HG02610 (cell line): ENCODE measurements around the gene GDF9.
A peak's percentile ranks its signal among the peaks of the same experiment; 100 is the strongest.
"Not testable (repeated sequence)": the region's sequence is repeated elsewhere in the genome, so short reads cannot be mapped to it uniquely, and the experiment has no call there.

Source experiments
- ATAC-seq: cut with Tn5 transposase; IDR thresholded peaks from one replicate; pipeline ENCODE4 v1.9.1; 2021; ENCODE audit warnings: mild to moderate bottlenecking, moderate library complexity; ENCODE audit not compliant: unreplicated experiment

Gene GDF9

DNA sequence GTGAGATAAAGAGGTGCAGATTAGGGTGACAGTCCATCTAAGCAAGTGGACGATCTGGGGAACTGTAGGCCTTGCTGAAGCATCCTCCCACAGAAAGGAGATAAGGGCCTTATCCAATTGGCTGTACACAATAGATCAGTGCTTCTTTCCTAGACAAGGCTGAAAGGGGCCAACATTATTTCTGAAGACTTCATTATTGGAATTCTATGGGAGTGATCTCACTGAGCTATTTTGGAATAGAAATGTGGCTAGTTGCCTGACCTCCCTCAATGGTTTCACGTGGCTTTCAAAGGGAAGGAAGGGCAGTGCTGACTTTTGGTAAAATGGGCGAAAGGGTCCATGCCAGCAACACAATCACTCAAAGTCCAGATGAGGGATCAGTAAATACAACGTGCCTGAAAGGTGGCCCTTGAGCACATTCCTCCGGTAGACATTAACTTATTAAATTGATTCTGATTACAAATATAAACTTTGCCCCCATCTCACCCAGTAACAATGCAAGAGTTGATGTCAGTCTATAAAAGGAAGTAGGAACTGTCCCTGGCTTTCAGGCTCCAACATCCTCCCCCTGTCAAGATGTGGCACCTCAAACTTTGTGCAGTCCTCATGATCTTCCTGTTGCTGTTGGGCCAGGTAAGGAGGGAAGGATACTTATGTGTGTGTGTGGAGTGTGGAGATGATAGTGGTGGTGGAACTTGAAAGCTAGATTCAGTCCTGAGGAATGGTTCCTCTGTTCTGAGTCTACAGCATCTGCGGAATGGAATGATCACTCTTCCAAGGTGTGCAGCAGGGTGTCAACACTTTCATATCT, 7.1 kb upstream of the GDF9 start, which contains the start of gene LEAP2:
Gene LEAP2 (plus strand): TSS at position 550 of the 811 bp plus-strand sequence. CDS start 27 bp downstream, at position 577.
- ATAC-seq = no peak

DNA sequence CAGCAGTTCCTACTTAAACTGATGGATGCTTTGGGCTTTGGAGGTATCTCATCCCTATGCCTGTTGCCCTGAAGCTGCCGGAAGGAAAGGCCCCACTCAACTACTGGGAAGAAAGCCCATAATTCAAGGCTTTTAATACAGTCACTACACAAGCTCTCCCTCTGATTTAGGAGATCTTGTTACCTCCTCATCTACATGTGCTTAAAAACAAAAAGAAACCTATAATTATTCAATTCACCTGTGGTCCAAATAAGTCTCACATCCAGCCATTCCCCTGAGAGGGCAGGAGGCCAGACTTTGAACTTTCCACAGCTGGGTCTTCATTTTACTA, 6.5 kb upstream of the GDF9 start:
- ATAC-seq = no peak

DNA sequence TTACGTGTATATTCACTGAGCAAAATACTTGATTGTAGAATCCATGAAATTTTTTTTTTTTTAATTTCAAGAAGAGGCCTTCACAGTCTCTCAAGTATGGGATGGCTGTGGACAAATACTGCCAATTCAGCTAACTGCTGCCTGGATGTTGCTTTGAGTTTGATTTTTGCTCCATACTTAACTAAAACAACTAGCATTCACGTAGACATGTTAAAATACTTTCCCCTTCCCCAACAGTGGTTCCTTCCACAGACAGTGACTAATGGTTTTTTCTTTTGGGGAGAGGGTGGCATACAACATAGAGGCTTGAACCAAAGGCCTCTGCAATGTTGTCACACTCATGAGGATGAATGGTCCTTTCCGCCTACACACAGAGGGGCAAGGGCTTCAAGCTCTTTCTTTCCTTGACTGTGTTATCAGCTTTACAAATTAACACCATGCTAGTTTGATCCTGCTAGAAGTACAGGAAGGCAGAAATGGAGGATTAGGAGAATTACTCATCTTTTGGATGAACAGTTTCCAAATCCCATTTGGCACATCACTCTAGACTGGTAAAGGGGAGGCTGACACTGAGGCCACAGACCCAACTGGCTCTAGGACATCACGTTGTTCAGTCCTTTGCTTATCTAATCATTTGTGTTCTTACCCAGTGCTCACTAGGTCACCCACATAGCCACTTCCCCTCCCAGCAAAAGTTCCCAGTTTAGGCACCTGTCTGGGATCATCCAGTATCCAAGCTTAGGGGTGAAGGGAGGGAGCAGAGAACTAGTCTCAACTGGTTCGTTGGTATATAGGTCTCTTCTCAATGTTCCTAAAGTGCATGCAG, 5.4 kb upstream of the GDF9 start:
- ATAC-seq = no peak

DNA sequence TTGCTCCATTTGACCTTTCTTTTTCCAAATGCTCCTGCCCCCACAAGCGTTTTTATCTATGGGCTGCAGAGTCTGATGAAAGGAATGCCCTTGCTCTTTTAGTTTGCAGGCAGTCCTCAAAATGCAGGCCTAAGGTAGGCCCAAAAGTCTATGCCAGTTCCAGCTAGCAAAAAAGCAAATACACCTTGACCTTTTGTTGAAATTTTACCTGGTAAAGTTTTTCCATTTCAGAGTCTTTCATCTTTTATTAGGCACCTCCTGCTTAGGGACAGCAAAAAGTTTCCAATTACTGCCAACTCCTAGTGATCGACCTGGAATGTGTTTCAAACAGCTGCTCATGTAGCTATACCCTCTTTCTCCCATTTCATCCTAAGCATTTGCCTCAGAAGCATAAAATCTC, 4.5 kb upstream of the GDF9 start:
- ATAC-seq = no peak

DNA sequence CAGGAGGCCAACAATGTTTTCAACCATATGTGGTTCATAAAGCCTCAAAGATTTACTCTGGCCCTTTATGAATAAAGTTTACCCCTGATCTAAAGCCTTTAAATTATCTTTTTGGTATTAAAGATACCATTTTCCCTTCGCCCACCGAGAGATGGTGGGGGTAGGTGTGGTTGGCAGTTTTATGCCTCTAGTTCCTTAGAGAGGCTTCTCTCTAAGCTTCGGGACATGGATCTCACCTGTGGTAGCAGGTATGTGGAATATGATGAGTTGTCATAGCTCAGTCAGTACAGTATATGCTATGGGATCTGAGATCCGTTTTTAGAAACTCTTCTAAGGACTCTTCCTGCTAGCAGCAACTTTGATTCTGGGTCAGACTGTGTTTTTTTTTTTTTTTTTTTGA, 2.5 kb upstream of the GDF9 start:
- ATAC-seq = no peak

DNA sequence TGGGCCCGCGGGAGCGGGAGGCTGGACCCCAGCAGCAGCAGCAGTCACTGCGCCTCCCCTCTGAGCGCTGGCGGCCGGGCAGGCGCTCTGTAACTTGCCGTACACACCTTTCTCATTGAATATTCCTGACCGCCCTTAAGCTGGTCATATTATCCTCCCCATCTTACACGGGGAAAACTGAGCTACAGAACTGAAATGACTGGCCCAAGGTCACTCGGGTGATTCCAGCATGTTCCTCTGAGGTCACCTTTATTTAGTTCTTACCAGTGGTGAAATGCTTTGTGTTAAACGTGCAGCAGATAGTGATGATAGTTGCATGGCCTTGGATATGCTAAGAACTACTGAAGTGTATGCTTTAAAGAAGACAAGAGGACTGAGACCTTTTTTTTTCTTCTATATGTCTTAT, 780 bp upstream of the GDF9 start:
- ATAC-seq = peak; percentile 8

DNA sequence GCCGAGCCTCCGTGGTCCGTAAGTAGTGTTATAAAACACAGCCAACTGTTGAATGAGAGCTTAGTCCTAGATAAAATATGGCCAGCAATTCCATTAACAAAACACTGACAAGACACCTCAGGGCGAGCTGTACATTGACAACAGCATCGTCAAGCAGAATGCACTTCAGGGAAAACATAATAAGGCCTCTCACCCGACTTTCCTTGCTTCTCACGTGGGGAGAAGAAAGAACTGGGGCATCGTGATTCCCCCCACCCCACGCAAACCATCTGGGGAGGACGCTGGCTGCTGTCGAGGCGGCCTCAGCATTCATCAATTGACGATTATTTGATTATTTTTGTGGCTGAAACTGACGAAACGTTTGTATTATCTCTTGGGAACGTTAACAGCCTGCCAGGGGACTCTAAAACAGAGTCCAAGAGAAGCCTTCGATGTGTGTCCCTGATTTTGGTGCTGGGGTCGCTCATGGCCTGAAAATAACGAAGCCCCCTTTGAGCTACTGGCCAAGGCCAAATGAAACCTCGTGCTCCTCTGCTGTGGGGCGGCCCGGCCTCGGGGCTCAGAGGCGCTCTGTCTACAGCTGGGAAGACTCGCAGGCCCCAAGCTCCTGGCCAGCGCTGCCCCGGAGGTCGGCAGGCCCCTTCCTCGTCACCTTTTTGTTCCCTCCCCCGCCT, 464 bp downstream of the GDF9 start:
- ATAC-seq = peak; percentile 22

DNA sequence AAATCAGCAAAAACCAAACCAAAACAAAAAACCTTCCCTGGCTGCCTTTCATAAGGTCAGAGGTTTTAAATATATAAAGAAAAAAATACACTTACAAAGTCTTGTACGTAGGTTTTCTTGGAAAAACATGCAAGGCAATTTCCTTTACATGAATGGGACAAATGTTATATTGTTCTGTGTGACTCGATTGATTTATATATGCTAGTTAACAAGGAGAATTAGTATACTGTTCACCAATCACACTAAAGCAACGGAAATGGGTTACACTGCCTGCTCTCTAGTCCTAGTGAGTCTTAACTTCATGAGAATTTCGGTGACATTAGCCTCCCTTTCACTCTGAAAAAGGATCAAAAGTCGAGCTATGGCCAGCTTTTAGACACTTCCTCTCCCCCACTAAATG, 5.5 kb downstream of the GDF9 start:
- no peak for ATAC-seq

DNA sequence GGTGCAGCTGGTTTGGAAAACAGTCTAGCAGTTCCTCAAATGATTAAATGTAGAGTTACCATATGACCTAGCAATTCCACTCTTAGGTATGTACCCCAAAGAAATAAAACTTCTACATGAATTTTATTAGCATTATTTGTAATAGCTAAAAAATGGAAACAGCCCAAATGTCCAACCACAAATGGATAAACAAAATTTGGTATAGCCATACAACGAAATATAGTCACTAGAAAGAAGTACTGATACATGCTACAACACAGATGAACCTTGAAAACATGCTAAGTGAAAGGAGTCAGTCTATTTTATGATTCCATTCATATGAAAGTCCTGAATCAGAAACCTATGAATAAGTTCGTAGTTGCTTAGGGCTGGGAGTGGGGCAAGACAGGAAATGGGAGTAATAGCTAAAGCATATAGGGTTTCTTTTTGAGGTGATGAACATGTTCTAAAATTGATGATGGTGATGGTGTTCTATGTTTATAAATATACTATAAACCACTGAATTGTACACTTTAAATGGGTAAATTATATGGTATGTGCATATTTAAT, 6.3 kb downstream of the GDF9 start:
- ATAC-seq = no peak

DNA sequence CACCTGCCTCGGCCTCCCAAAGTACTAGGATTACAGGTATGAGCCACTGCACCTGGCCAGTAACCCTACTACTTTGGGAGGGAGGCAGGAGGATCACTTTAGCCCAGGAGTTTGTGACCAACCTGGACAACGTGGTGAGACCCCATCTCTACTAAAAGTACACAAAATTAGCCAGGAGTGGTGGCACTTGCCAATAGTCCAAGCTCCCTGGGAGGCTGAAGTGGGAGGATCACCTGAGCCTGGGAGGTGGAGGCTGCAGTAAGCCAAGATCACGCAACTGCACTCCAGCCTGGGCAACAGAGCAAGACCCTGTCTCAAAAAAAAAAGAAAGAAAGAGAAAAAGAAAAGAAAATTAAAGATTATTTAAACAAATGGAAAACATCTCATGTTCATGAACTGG, 10.3 kb downstream of the GDF9 start:
- ATAC-seq = no peak

DNA sequence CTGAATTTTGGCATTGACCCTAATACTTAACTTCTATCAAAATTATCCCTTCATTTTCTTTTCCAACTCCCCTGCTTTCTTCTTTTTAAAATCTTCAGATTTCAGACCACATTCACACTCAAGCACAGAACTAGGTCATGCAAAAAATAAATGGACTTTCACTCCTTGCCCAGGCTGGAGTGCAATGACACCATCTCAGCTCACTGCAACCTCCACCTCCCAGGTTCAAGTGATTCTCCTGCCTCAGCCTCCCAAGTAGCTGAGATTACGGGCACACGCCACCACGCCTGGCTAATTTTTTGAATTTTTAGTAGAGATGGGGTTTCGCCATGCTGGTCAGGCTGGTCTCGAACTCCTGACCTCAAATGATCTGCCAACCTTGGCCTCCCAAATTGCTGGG, 11.3 kb downstream of the GDF9 start:
- ATAC-seq = not testable (repeated sequence)

DNA sequence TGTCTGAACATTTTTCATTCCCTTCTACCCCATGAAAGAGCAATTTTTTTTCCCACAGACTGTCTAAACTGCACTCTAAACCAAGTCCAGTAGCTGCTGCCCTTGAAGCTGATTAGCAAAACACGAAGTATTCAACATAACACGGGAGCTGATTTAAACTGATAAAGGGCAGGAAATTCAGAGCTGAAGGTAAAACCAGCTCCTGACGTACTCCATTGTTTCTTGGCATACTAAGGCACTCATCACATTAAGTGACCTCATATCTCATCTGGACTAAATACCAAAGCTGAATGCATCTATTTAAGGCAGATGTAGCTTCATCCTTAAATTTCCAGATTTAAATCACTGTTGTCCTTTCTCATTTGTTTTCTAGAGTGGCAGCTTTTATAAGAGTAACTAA, 12.0 kb downstream of the GDF9 start:
- ATAC-seq = no peak

DNA sequence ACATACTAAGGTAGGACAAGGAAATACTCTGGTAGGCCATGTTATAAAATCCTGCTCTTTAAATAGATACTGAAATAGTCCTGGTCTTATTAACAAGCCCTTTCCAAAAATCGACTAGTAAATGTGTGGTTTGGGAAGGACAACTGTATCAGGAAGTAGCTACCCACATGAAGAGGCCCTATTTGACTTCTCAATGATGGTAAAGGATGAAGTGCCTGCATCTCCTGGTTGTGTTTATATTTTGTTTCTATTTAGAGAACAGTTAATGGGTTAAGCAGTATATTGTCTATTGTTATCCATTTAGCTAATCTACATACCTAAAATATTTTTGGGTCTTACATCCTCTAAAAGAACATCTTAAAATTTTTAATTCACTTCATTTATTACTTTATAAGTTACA, 12.5 kb downstream of the GDF9 start:
- no peak for ATAC-seq

DNA sequence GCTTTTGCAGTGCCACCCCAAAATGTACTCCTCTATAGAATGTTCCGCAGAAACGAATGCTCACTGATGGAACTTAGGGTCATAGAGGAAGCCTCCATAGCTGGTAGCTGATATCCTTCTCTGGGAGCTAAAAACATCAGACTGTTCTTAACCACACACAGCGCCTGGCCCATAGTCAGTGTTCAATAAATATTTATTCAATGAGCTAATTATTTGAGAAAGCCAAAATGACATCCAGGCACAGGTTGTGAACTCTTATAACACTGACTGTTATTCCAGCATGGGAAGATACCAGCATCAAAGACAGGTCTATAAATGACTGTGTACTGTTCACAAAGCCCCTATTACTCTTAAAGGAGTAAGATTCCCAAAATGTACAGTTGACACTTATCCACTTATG, 12.9 kb downstream of the GDF9 start:
- no peak for ATAC-seq

DNA sequence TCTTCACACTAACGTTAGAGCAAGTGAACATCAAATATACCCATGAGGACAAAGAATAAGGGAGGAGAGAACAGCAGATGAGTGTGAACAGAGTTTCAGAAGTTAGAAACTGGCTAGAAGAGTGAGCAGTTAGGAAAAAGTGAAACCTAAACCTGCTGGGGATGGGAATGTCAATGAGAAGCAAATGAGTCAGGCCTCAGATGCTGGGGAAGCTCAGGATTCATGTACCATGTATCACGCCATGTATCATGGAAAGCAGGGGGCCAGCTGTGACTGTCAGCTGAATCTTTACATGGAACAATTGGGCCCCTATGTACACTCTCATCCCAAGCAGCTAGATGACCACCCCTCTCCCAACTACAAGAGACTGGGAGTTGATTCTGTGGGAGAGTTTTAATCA, 16.2 kb downstream of the GDF9 start:
- ATAC-seq = no peak

DNA sequence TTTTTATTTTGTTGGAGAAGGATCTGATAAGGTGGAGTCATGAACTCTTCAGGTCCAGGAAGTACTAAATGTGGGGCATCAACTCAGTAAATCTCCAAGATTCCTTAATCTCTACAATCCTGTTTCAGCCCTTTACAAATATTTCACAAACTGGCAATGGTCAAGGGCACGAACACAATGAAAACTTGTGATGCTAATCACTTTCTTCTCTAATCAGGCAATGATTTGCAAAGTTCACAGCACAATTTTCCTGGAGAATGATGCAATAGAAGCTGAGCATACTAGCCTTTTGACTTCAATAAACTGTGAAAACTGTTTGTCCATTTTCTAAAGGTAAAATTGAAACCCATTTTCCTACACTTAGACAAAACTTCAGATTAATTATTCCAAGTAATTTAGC, 16.9 kb downstream of the GDF9 start:
- ATAC-seq = no peak

DNA sequence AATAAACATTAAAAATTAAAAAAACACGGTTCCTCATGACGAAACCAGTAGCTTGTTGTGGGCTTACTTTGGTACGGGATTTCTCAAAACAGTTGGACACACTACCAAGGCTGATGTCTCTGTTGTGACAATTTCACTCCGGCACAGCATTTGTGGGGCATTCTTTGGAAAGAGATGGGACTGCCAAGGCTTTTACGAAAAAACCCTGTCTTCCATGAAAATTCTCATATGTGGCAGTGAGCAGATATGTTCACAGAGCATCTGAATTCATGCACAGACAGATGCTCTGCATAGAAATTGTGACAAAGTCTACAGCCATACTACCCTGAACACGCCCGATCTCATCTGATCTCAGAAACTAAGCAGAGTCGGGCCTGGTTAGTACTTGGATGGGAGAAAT, 18.0 kb downstream of the GDF9 start:
- no peak for ATAC-seq

DNA sequence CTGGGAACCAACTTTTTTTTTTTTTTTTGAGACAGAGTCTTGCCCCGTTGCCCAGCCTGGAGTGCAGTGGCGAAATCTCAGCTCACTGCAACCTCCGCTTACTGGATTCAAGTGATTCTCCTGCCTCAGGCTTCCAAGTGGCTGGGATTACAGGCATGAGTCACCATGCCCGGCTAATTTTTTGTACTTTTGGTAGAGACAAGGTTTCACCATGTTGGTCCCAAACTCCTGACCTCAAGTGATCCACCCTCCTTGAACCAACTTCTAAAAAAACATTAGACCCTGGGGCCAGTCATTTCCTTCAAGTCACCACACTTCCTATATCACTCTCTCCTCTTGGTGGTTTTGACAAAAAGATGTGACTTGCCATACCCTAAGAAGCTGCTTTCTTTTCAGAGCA, 25.0 kb downstream of the GDF9 start:
- ATAC-seq = no peak

DNA sequence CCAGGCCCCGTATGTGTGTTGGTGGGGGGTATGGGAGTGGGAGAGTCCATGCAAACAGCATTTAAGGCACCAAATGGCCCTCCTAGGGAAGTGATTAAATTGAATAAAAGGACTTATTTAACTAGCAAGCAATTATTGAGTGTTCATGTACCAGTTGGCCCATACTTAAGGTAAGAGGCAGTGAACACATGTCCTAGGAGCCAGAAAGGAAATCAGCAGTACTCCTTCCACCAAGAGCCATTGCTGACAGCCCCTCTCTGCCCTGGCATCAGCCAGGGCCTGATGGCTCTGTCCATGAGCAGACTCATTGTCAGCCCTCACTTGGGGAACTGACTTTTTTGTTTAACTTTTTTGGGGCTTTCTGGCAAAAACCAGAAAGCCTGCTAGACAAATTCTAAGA, 25.4 kb downstream of the GDF9 start:
- ATAC-seq = no peak

DNA sequence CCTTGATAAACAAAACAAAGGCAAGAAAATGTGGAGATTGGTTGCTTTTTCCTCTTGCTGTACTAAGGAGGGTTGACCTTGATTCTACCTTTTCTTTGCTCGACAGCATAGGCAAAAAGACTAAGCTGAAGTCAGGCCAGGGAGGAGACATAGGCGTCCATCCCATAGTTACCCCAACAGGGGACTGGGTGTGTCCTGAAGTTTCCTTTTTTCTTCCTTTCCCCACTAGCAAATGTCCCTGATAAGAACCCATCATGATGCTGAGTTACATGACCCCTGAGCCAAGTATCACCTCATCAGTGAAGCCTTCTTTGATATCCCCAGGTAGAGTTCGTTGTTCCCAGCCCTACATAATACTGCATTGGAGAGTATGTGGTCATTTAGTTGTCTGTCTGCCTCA, 26.0 kb downstream of the GDF9 start:
- no peak for ATAC-seq
